GM12891 (cell line): ENCODE measurements around the gene DGKA.

ENCODE experiments used
- POLR2A ChIP-seq: IDR thresholded peaks from 2 replicates; pipeline ENCODE4 v1.6.1; 2011; ENCODE audit warnings: low read depth, low read length, control low read depth
- POLR2AphosphoS5 ChIP-seq: IDR thresholded peaks from 2 replicates; pipeline ENCODE4 v1.6.1; 2011; ENCODE audit warnings: low read depth, low read length, control low read depth
- POU2F2 ChIP-seq: IDR thresholded peaks from 2 replicates; pipeline ENCODE4 v1.6.1; 2011; ENCODE audit warnings: low read depth, mild to moderate bottlenecking, control low read depth, low read length, moderate library complexity
- SPI1 ChIP-seq: IDR thresholded peaks from 2 replicates; pipeline ENCODE4 v1.6.1; 2011; ENCODE audit warnings: low read depth, low read length, control low read depth
- TAF1 ChIP-seq: IDR thresholded peaks from 2 replicates; pipeline ENCODE4 v1.6.1; 2011; ENCODE audit warnings: low read depth, low read length, control low read depth

DNA sequence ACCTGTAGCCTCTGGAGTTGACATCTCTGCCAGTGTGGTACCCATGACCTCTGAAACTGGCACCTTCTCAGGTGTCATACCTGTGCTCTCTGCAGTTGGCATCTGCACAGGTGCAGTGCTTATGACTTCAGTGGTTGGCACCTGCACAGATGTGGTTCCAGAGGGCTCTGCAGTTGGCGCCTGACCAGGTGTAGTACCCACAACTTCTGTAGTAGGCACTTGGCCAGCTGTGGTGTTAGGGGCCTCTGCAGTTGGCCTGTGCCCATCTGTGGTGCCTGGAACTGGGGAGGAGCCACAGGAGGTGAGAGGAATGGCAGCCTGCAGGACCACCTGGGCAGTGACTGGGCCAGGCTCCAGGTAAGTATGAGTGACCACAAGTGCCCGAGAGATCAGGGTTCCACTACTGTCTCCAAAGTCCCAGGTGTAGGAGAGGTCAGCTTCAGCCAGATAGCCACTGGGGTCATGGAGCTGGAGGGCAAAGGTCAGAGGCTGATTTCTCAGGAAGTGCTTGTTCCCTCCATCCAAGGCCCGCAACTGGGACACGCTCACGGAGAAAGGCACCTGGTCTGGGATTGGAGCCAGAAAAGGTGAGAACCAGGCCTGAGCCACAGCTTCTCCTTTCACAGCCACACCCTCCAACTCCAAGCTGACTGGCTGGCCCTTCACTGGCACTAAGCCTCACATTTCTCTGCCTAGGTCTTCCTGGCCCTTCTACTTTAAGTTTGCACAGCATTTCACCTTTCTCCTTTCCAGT is 26.3 kb downstream of the DGKA start:
- no peak for TF ChIP-seq POLR2AphosphoS5
- TF ChIP-seq POLR2A: no peak
- TF ChIP-seq SPI1: no peak
- TF ChIP-seq TAF1: no peak
- no peak for TF ChIP-seq POU2F2
